Activated CD8-positive, alpha-beta memory T cell treated with anti-CD3 and anti-CD28 coated beads for 24 hours (primary cell): ENCODE measurements around the gene SAMD14.

Experiments used
- DNase-seq: peaks from one replicate; pipeline ENCODE4 v3.0.0-alpha.2; 2020

Gene SAMD14

GRCh38 chr17:50164697-50164988 is 34.7 kb upstream of the SAMD14 start:
- DNase-seq: no peak

- no peak for DNase-seq
Observed at GRCh38 chr17:50163843-50164696, 34.1 kb upstream of the SAMD14 start.

DNA sequence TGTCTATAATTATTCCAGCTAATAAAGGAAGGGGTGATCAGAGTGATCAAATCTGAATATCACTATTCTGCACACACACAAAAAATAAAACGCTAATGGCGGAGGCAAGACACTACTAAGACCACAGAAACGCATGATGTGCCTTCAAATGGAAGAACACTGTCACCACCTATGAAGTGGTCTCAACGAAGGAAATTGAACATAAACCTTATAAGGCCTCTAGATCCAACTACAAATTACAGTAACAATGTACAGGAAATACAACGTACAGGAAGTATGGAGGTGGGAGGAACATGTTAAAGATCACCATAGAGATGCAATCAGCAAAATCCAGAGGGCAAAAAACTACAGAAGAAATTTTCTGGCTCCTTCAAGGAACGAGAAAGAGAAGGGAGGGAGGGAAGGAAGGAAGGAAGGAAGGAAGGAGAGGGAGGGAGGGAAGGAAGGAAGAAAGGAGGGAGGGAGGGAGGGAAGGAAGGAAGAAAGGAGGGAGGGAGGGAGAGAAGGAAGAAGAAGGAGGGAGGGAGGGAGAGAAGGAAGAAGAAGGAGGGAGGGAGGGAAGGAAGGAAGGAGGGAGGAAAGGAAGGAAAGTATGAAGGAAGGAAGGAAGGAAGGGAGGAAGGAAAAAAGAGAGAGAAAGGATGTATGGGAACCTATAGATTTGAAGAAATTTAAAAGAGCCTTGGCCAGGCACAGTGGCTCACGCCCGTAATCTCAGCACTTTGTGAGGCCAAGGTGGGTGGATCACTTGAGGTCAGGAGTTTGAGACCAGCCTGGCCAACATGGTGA is 32.7 kb upstream of the SAMD14 start:
- no peak for DNase-seq

- no peak for DNase-seq
Observed at GRCh38 chr17:50161911-50162288, 31.9 kb upstream of the SAMD14 start.

GRCh38 chr17:50161023-50161910 is 31.3 kb upstream of the SAMD14 start:
- DNase-seq: peak; percentile 99

DNA sequence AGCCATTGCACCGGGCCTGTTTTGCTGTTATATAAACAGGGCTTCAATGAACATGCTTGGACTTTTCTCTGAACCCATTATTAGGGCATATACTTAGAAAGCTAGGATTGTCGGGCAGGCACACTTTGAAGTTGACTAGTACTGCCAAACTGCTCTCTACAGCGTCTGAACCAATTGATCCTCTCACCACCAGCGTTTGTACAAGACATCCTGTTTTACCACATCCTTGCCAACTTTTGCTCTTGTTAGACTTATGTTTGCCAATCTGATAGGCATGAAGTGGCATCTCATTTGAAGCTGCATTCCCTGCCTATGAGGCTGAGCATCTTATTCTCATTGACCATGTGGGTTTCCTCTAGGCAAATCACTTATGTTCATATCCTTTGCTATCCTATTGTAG is 27.9 kb upstream of the SAMD14 start:
- DNase-seq: no peak

- DNase-seq: no peak
Observed at GRCh38 chr17:50155115-50155819, 25.3 kb upstream of the SAMD14 start.

DNA sequence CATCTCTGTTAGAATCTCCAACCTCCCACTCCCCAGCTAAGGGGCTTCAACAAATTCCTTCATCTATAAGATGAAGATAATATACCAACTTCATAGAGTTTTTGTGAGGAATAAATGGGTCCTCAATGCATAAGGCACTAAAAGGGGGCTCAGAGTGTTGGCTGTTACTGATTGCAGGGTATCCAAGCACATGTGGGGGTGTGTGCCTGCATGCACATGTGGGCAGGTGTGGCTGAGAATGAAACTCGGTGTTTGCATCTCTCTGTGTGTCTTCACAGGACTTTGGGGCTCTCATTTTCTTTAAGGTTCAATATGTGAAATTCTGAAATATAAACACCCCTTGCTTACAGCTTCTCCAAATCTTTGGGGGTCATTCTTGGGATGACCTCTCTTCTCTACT is 24.6 kb upstream of the SAMD14 start:
- no peak for DNase-seq

DNA sequence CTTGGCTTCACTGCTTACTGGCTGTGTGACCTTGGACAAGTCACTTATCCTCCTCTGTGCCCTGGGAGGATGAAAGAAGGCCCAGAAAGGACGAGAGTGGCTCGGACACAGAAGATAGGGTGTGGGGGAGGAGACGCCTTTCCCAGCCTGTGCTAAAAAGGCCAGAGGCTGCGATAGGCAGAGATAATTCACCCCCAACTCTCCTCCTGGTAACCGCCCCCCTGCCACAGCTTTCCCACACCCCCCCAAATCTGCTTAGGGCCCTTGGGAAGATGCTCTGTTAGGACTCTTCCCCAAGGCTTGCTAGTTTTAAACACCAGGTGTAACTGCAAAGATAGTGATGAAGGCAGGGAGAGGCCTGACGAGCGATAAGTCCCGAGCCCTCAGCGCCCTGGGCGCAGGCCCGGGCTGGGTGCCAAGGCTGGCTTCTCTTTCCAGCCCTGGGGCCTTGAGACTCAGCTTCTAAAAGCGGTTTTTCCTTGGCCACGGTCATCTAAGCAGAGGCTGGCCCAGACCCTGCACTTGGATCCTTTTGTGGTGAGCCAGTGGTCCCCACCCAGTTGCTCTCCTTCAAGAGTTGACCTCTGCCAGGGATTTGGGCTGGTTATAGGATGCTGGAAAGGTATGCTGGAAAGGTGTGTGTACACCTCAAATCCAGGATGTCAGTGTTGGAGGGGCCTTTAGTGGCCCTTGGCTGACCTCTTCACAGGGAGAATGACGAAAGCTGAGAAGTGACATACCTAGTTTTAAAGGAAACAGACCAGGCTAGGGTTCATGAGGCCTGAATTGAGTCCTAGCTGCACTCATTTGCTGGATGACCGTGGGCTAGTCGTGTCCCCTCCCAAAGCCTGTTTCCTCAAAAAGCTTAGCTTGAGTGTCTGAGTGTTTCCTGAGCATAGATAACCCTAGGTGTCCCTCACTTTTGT is 24.0 kb upstream of the SAMD14 start:
- no peak for DNase-seq

DNA sequence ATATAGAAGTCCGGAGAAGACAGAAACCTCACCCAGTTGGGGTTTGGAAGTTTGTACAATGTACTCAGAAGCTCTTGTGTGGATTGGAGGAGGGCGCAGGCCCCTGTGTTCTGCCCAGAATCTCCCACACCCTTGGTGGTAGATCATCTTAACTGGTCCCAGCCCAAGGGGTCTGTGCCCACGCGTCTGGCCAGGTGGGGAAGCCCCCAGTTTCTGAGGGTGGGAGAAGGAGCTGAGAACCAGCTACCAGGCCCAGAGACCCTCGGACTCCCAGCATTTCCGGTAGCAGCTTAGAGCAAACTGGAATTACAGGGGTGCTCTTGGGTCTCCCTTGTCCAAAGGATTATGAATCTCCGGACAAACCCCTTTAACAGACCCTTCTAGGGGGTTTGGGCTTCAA is 22.8 kb upstream of the SAMD14 start:
- no peak for DNase-seq

- DNase-seq: peak; percentile 83
Observed at GRCh38 chr17:50151937-50152547, 22.1 kb upstream of the SAMD14 start.

GRCh38 chr17:50151041-50151936 is 21.3 kb upstream of the SAMD14 start:
- peak; percentile 92 for DNase-seq

DNA sequence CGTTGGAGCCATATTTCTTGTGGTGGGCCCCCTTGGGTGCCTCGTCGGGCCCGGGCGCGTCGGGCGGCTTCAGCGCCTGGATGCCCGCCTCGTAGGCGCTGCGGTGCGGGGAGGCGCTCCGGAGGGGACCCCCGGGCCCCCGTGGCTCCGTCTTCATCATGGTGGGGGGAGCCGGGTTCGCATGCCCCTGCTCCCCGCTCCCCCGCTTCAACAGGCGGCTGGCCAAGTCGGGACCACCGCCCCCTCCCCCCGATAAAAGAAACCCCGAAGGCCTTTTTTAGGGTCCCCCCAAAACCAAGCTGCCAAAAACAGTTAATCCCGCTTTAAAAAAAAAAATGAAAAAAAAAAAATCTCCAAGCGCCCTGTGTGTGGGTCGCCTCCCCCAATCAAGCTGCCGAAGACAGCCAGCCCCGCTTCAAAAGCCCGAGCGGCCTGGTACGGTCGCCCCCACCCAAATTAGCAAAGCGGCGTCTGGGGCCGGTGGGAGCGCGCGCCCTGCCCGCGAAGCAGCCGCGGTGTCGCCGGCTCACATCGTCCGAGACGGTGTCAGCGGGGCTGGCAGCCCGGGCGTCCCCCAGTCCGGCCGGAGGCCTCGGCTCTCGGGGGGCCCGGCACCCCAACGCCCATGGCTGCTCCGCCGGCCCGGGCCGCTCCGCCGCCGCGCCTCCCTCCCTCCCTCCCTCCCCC is 20.5 kb upstream of the SAMD14 start, which contains the start of gene PPP1R9B:
PPP1R9B (minus strand) TSS at position 324 of the 687 bp plus-strand sequence; CDS start at position 160, 164 bp downstream.
- DNase-seq: no peak

DNA sequence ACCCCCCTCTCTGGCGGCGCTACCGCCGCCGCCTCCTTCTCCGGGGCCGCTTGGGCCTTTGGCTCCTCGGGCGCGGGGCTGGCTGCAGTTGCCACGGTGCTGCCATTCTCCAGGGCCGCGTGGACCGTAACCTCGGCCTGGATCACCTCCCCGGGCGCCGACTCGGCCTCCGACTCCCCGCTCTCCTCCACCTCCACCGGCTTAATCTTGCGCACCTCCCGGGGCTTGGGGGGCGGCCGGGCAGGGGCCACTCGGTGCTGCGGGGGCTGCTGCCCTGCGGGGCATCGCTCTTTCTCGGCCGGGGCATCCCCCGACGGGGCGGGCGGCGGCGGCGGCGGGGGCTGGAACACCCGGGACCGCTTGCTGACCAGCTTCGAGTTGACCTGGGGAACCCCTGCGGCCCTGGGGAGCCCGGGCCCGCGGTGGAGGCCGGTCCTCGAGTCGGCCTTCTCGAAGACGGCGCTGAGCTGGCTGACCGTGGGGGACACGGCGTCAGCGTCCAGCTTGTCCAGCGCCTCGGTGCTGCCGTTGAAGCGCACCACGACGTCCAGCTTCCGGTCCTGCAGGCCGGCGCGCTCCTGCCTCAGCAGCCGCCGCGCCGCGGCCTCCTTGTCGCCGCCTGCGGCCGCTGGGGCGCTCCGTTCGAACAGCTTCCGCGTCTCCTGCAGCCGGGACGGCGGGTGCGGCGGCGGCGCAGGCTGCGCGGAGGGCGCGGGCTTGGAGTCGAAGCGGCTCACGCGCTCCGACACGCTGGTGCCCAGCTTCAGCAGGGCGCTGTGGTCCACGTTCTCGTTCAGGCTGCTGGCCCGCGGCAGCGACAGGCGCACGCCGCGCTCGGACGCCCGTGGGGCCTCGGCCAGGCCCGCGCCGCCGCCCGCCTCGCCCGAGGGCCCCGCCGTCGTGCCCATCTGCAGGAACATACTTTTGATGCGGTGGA is 19.7 kb upstream of the SAMD14 start:
- peak; percentile 79 for DNase-seq

- no peak for DNase-seq
Observed at GRCh38 chr17:50149091-50149416, 19.1 kb upstream of the SAMD14 start.

- DNase-seq: peak; percentile 89
Observed at GRCh38 chr17:50148226-50149090, 18.5 kb upstream of the SAMD14 start.

GRCh38 chr17:50147841-50148225 is 17.9 kb upstream of the SAMD14 start:
- no peak for DNase-seq
